Subcutaneous adipose tissue (tissue), 4 donors: ENCODE data around the gene PRR15. TPM values are rescaled to one million over a fixed set of nuclear protein-coding genes. Genes with fewer than 3 reads are reported as not detected.

ENCODE experiments used
- CTCF ChIP-seq: fragments of 450-650 bp; IDR thresholded peaks from one replicate; pipeline ENCODE4 v1.5.1; 2016; ENCODE audit warnings: low read depth, mild to moderate bottlenecking, control low read depth, antibody characterized with exemption, moderate library complexity
- total RNA-seq, 4 donors: library from RNA; depleted of rRNA; stranded (reverse); fragments of >200 nt; gene quantifications; one replicate each; pipeline ENCODE4 v1.1.0, GENCODE V29; 2016

The PRR15 gene
- total RNA-seq, 4 donors from 2014 or later, result 0.34 to 0.88 (median 0.38) TPM; not detected in 1

- TF ChIP-seq CTCF, result no peak
Observed at GRCh38 chr7:29609162-29610037, 45.8 kb downstream of the PRR15 start.

GRCh38 chr7:29610086-29610485 is 46.5 kb downstream of the PRR15 start:
- no peak for TF ChIP-seq CTCF

GRCh38 chr7:29611941-29612544 is 48.4 kb downstream of the PRR15 start:
- TF ChIP-seq CTCF, result no peak

GRCh38 chr7:29612596-29612995 is 49.0 kb downstream of the PRR15 start:
- no peak for TF ChIP-seq CTCF

GRCh38 chr7:29613100-29613499 is 49.5 kb downstream of the PRR15 start:
- TF ChIP-seq CTCF, result no peak

- no peak for TF ChIP-seq CTCF
Observed at GRCh38 chr7:29614229-29614628, 50.6 kb downstream of the PRR15 start.

Other genes with a start within 250 kb of the PRR15 start
- gene WIPF3, start 242.7 kb downstream of the PRR15 start, total RNA-seq, result under 1 TPM; 0.17 to 0.65 (median 0.39) TPM